Retina (tissue), 1 donor: ENCODE measurements around the gene NOC4L.
"Not testable (repeated sequence)": the region's sequence is repeated elsewhere in the genome, so short reads cannot be mapped to it uniquely, and the experiment has no call there.

Experiments used
- DNase-seq: peaks from one replicate; pipeline ENCODE4 v3.0.0-alpha.2; 2016

The NOC4L gene

GRCh38 chr12:132124766-132125425 lies 19.4 kb upstream of the NOC4L start:
- no peak for DNase-seq

- DNase-seq, result no peak
Observed at GRCh38 chr12:132125736-132126135, 18.5 kb upstream of the NOC4L start.

GRCh38 chr12:132127041-132127440 lies 17.2 kb upstream of the NOC4L start:
- DNase-seq, result no peak

GRCh38 chr12:132129007-132129406 lies 15.2 kb upstream of the NOC4L start:
- no peak for DNase-seq

GRCh38 chr12:132130690-132131089 lies 13.6 kb upstream of the NOC4L start:
- DNase-seq, result no peak

- no peak for DNase-seq
Observed at GRCh38 chr12:132131229-132131628, 13.0 kb upstream of the NOC4L start.

GRCh38 chr12:132131952-132132351 lies 12.3 kb upstream of the NOC4L start:
- DNase-seq, result no peak

GRCh38 chr12:132132609-132133430 lies 11.4 kb upstream of the NOC4L start:
- DNase-seq, result no peak

- DNase-seq, result no peak
Observed at GRCh38 chr12:132133952-132134652, 10.2 kb upstream of the NOC4L start.

- not testable (repeated sequence) for DNase-seq
Observed at GRCh38 chr12:132134653-132135183, 9.5 kb upstream of the NOC4L start.

GRCh38 chr12:132136226-132136625 lies 8.0 kb upstream of the NOC4L start:
- DNase-seq, result not testable (repeated sequence)

GRCh38 chr12:132137483-132138125 lies 6.7 kb upstream of the NOC4L start:
- no peak for DNase-seq

GRCh38 chr12:132138941-132139871 lies 5.1 kb upstream of the NOC4L start:
- no peak for DNase-seq

- DNase-seq, result no peak
Observed at GRCh38 chr12:132139912-132140311, 4.3 kb upstream of the NOC4L start.

GRCh38 chr12:132140501-132140900 lies 3.8 kb upstream of the NOC4L start:
- no peak for DNase-seq

- no peak for DNase-seq
Observed at GRCh38 chr12:132140918-132141841, 3.1 kb upstream of the NOC4L start.

- DNase-seq, result no peak
Observed at GRCh38 chr12:132141976-132142678, 2.1 kb upstream of the NOC4L start.

GRCh38 chr12:132142679-132143335 lies 1.4 kb upstream of the NOC4L start:
- DNase-seq, result no peak

GRCh38 chr12:132143336-132144071 lies 753 bp upstream of the NOC4L start:
- DNase-seq, result no peak
